Muscle of arm (tissue), 14 donors: ENCODE data around the gene OCIAD1. TPM values are rescaled to one million over a fixed set of nuclear protein-coding genes. Genes with fewer than 3 reads are reported as not detected.
A peak's percentile ranks its signal among the peaks of the same experiment; 100 is the strongest.
"Not testable (repeated sequence)": the region's sequence is repeated elsewhere in the genome, so short reads cannot be mapped to it uniquely, and the experiment has no call there.

Source experiments
- DNase-seq: peaks from one replicate; pipeline ENCODE4 v3.0.0-alpha.2; 2013
- long read RNA-seq, 11 donors: transcript quantifications; one replicate each; lab custom pipeline, GENCODE V29; 2026
- polyA plus RNA-seq, 12 donors: library from polyadenylated mRNA; unstranded; fragments of 120-200 nt; gene quantifications; one replicate each; pipeline ENCODE4 v1.2.1, GENCODE V29; 2013; ENCODE audit not compliant: insufficient read length in 12 of 12

The OCIAD1 gene, protein sequence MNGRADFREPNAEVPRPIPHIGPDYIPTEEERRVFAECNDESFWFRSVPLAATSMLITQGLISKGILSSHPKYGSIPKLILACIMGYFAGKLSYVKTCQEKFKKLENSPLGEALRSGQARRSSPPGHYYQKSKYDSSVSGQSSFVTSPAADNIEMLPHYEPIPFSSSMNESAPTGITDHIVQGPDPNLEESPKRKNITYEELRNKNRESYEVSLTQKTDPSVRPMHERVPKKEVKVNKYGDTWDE
- polyA plus RNA-seq, result 100 to 1,000 TPM in 11 of 12 donors, not detected in 1; 191 to 274 (median 238) TPM
- long read RNA-seq, donor 1, transcript OCIAD1-222 (7 exons, 688 nt), result minor isoform, 26 of 104 reads
- long read RNA-seq, donor 1, transcript OCIAD1-206 (2 exons, 1,916 nt), result minor isoform, 7 of 104 reads
- long read RNA-seq, donor 1, transcript OCIAD1-202 (9 exons, 1,594 nt), result minor isoform, 7 of 104 reads
- long read RNA-seq, donor 1, transcript OCIAD1-201 (9 exons, 1,414 nt), result major isoform, 44 of 104 reads
- long read RNA-seq, donor 1, partial matches to known transcripts, result 19 of 104 reads
- long read RNA-seq, donor 1, other reads (novel, unspliced or antisense), result 0 of 104 reads
- long read RNA-seq, donor 2, transcript OCIAD1-201 (9 exons, 1,414 nt), result major isoform, 50 of 87 reads
- long read RNA-seq, donor 2, transcript OCIAD1-202 (9 exons, 1,594 nt), result minor isoform, 12 of 87 reads
- long read RNA-seq, donor 2, transcript OCIAD1-206 (2 exons, 1,916 nt), result minor isoform, 5 of 87 reads
- long read RNA-seq, donor 2, transcript OCIAD1-222 (7 exons, 688 nt), result minor isoform, 7 of 87 reads
- long read RNA-seq, donor 2, partial matches to known transcripts, result 8 of 87 reads
- long read RNA-seq, donor 2, other reads (novel, unspliced or antisense), result 0 of 87 reads
- long read RNA-seq, donor 3, transcript OCIAD1-222 (7 exons, 688 nt), result minor isoform, 7 of 58 reads
- long read RNA-seq, donor 3, transcript OCIAD1-202 (9 exons, 1,594 nt), result minor isoform, 9 of 58 reads
- long read RNA-seq, donor 3, transcript OCIAD1-201 (9 exons, 1,414 nt), result major isoform, 35 of 58 reads
- long read RNA-seq, donor 3, partial matches to known transcripts, result 0 of 58 reads
- long read RNA-seq, donor 3, other reads (novel, unspliced or antisense), result 0 of 58 reads
- long read RNA-seq, donor 4, transcript OCIAD1-202 (9 exons, 1,594 nt), result minor isoform, 8 of 36 reads
- long read RNA-seq, donor 4, transcript OCIAD1-201 (9 exons, 1,414 nt), result major isoform, 15 of 36 reads
- long read RNA-seq, donor 4, partial matches to known transcripts, result 5 of 36 reads
- long read RNA-seq, donor 4, other reads (novel, unspliced or antisense), result 0 of 36 reads
- long read RNA-seq, donor 5, transcript OCIAD1-202 (9 exons, 1,594 nt), result minor isoform, 27 of 115 reads
- long read RNA-seq, donor 5, transcript OCIAD1-206 (2 exons, 1,916 nt), result minor isoform, 7 of 115 reads
- long read RNA-seq, donor 5, transcript OCIAD1-222 (7 exons, 688 nt), result minor isoform, 14 of 115 reads
- long read RNA-seq, donor 5, transcript OCIAD1-201 (9 exons, 1,414 nt), result major isoform, 40 of 115 reads
- long read RNA-seq, donor 5, partial matches to known transcripts, result 20 of 115 reads
- long read RNA-seq, donor 5, other reads (novel, unspliced or antisense), result 0 of 115 reads
- long read RNA-seq, donor 6, transcript OCIAD1-202 (9 exons, 1,594 nt), result minor isoform, 11 of 58 reads
- long read RNA-seq, donor 6, transcript OCIAD1-201 (9 exons, 1,414 nt), result major isoform, 21 of 58 reads
- long read RNA-seq, donor 6, transcript OCIAD1-222 (7 exons, 688 nt), result minor isoform, 5 of 58 reads
- long read RNA-seq, donor 6, partial matches to known transcripts, result 12 of 58 reads
- long read RNA-seq, donor 6, other reads (novel, unspliced or antisense), result 0 of 58 reads
- long read RNA-seq, donor 7, transcript OCIAD1-201 (9 exons, 1,414 nt), result major isoform, 23 of 36 reads
- long read RNA-seq, donor 7, transcript OCIAD1-222 (7 exons, 688 nt), result minor isoform, 5 of 36 reads
- long read RNA-seq, donor 7, partial matches to known transcripts, result 0 of 36 reads
- long read RNA-seq, donor 7, other reads (novel, unspliced or antisense), result 0 of 36 reads
- long read RNA-seq, donor 8, transcript OCIAD1-202 (9 exons, 1,594 nt), result minor isoform, 16 of 88 reads
- long read RNA-seq, donor 8, transcript OCIAD1-201 (9 exons, 1,414 nt), result major isoform, 37 of 88 reads
- long read RNA-seq, donor 8, transcript OCIAD1-222 (7 exons, 688 nt), result minor isoform, 9 of 88 reads
- long read RNA-seq, donor 8, transcript OCIAD1-206 (2 exons, 1,916 nt), result minor isoform, 7 of 88 reads
- long read RNA-seq, donor 8, partial matches to known transcripts, result 14 of 88 reads
- long read RNA-seq, donor 8, other reads (novel, unspliced or antisense), result 0 of 88 reads
- long read RNA-seq, donor 9, transcript OCIAD1-222 (7 exons, 688 nt), result minor isoform, 13 of 54 reads
- long read RNA-seq, donor 9, transcript OCIAD1-201 (9 exons, 1,414 nt), result major isoform, 22 of 54 reads
- long read RNA-seq, donor 9, transcript OCIAD1-202 (9 exons, 1,594 nt), result minor isoform, 17 of 54 reads
- long read RNA-seq, donor 9, partial matches to known transcripts, result 0 of 54 reads
- long read RNA-seq, donor 9, other reads (novel, unspliced or antisense), result 0 of 54 reads
- long read RNA-seq, donor 10, transcript OCIAD1-201 (9 exons, 1,414 nt), result major isoform, 35 of 78 reads
- long read RNA-seq, donor 10, transcript OCIAD1-202 (9 exons, 1,594 nt), result minor isoform, 19 of 78 reads
- long read RNA-seq, donor 10, transcript OCIAD1-222 (7 exons, 688 nt), result minor isoform, 6 of 78 reads
- long read RNA-seq, donor 10, partial matches to known transcripts, result 8 of 78 reads
- long read RNA-seq, donor 10, other reads (novel, unspliced or antisense), result 0 of 78 reads
- long read RNA-seq, donor 11, transcript OCIAD1-222 (7 exons, 688 nt), result minor isoform, 12 of 97 reads
- long read RNA-seq, donor 11, transcript OCIAD1-201 (9 exons, 1,414 nt), result major isoform, 48 of 97 reads
- long read RNA-seq, donor 11, transcript OCIAD1-202 (9 exons, 1,594 nt), result minor isoform, 21 of 97 reads
- long read RNA-seq, donor 11, transcript OCIAD1-205 (8 exons, 1,756 nt), result minor isoform, 5 of 97 reads
- long read RNA-seq, donor 11, partial matches to known transcripts, result 5 of 97 reads
- long read RNA-seq, donor 11, other reads (novel, unspliced or antisense), result 0 of 97 reads

GRCh38 chr4:48830706-48831531 is at the start of gene OCIAD1:
TSS of gene OCIAD1 (plus strand) at chr4:48831088. CDS start at chr4:48832625, 1,537 bp downstream.
- DNase-seq, result peak; percentile 98

DNA sequence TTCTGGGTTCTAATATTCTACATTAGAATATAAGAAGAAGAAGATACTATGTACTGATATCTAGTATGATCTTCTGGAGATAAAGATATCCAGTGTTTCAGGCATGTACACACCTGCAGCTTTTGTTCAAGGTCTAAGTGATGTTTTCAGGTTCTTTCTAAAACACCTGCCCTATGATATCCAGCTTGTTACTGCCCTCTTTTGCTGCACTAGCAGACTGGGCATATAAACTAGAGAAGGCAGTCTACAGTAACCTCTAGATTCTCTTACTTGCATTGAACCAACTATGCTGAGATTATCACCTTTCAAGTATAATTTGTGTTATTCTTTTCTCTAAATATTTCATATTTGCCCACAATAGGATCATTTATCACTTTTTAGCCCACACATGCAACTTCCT is 48.9 kb upstream of the OCIAD1 start:
- no peak for DNase-seq

- DNase-seq, result no peak
These were observed 45.6 kb upstream of the OCIAD1 start for GRCh38 chr4:48785302-48785701.

GRCh38 chr4:48786549-48786948 is 44.3 kb upstream of the OCIAD1 start:
- no peak for DNase-seq

DNA sequence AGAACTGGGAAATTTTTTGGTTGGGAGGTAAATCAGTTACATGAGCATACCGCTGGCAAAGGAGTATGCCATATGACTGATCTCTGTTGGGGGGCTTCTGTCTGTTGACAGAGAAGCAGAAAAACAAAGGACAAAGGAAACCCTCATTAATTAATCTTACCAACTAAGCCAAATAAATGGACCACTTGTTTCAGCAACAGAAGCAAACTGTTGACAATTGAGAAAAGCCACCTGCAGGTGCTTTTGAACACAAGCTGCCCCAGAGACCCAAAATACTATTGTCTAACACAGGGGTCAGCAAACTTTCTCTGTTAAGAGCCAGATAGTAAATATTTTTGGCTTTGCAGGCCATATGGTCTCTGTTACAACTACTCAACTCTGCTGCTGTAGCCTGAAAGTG is 43.8 kb upstream of the OCIAD1 start:
- no peak for DNase-seq

- DNase-seq, result no peak
These were observed 40.3 kb upstream of the OCIAD1 start for GRCh38 chr4:48790561-48790960.

DNA sequence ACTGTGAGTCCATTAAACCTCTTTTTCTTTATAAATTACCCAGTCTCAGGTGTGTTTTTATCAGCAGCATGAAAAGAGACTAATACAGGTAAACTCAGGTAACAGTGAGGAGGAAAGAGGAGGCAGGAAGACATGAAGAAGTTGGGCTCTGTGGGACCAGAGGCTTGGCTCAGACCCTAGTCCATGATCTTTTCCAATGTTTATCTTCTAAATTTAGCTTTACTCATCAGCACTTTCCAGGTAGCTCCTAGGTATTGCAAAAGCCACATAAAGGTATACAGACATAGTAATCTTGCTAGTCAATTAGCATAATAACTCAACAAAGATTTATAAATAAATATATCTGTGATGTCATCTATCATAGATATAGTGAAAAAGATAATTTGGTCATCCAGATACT is 39.6 kb upstream of the OCIAD1 start:
- DNase-seq, result no peak

DNA sequence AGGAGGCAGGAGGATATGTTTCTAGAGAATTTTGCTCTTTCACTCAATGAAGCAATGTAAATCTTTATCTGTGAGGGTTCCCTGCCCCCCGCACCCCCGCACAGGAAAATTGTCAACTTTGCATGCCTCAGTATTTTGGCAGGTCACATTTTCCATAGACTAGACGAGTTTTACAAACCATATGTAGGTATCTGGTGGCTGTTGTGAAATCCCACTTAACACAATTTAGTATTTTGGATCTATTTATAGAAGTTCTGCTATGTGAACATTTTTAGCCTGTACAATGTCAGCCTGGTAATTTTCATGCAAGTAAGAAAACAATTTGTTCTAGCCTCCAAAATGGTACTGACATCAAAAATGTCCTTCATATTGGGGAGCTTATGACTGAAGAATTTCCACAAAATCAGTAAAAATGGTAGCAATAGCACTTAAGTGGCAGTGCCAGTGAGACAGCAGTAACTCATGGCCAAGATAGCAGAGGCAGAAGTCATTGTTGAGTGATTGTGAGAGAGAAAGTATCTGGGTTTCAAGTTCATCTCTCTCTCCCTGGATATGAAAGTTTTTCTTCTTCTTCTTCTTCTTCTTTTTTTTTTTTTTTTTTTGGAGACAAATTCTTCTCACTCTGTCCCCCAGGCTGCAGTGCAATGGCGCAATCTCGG is 38.4 kb upstream of the OCIAD1 start:
- no peak for DNase-seq

DNA sequence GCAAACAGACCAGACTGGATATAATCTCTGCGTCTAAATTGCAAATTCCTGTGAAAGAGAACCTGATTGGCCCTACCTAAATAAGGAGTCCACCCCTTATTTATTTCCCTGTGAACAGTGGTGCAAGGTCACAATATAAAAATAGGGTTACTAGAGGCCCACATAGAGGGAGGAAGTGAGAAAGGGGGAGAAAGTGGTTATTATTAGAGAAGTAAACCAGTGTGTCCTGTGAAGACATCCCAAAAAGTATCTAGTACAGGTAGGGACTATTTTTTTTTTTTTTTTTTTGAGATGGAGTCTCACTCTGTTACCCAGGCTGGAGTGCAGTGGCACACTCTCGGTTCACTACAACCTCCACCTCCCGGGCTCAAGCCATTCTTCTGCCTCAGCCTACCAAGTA is 35.8 kb upstream of the OCIAD1 start:
- no peak for DNase-seq

- DNase-seq, result no peak
These were observed 34.5 kb upstream of the OCIAD1 start for GRCh38 chr4:48796191-48796926.

- DNase-seq, result no peak
These were observed 33.8 kb upstream of the OCIAD1 start for GRCh38 chr4:48796927-48797679.

GRCh38 chr4:48798117-48798516 is 32.8 kb upstream of the OCIAD1 start:
- no peak for DNase-seq

GRCh38 chr4:48799157-48799556 is 31.7 kb upstream of the OCIAD1 start:
- DNase-seq, result no peak

- not testable (repeated sequence) for DNase-seq
These were observed 30.7 kb upstream of the OCIAD1 start for GRCh38 chr4:48800155-48800554.
